ENCODE results near the gene UBE2D3.

- no peak for TF ChIP-seq YY1 (IDR thresholded peaks at IDR 0.05; ENCODE audit: insufficient read depth, insufficient read length)
- TF ChIP-seq ZNF274 (IDR thresholded peaks at IDR 0.05; ENCODE audit: low read depth, low read length), result no peak
Observed at GRCh38 chr4:102764901-102765300, 62.5 kb downstream of the UBE2D3 start.

Data from NT2/D1 (cell line).